ENCODE data around the gene CEP162.

CEP162 gene, protein sequence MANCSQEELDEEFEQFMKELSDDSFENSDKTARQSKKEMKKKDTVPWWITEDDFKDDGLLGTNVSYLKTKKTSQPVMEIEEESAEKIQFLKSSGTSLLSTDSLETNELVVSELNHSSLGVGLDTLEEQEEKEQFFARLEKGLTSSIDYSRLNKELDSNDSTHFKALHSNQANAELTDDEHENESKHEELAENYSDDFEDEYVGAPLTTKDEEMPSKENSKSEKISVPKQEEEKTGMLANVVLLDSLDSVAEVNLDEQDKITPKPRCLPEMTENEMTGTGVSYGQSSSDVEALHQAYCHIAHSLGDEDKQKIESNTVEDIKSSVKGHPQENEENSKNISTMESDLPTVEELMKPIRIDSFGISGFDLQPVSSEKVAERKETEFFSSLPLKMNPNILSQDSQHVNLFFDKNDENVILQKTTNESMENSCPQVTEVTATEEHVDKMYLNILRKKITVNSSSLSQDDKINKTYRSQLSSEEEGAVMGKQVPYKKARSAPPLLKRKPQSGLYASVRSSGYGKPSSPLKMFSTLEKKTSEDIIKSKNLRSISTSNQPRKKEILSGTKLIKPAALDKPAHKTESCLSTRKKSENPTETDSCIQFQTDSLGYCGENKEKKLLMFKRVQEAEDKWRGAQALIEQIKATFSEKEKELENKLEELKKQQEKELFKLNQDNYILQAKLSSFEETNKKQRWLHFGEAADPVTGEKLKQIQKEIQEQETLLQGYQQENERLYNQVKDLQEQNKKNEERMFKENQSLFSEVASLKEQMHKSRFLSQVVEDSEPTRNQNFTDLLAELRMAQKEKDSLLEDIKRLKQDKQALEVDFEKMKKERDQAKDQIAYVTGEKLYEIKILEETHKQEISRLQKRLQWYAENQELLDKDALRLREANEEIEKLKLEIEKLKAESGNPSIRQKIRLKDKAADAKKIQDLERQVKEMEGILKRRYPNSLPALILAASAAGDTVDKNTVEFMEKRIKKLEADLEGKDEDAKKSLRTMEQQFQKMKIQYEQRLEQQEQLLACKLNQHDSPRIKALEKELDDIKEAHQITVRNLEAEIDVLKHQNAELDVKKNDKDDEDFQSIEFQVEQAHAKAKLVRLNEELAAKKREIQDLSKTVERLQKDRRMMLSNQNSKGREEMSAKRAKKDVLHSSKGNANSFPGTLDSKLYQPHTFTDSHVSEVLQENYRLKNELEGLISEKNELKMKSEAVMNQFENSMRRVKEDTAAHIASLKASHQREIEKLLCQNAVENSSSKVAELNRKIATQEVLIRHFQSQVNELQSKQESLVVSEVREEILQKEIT (N-terminal part only)

GRCh38 chr6:84227434-84228197 is at the start of gene CEP162:
Gene CEP162, minus strand, starts transcription at chr6:84227643. Its CDS starts 1,250 bp downstream, at chr6:84226393.
- Histone ChIP-seq H4K20me1 (ENCODE audit: low read depth, low read length) (no peaks in the 10 kb centered on the region), H3K9me3 (ENCODE audit: insufficient read depth, low read length) (no peaks in the 10 kb centered on the region), H2AFZ (ENCODE audit: low read depth, low read length, severe bottlenecking) (peak within 1 kb of the TSS; percentile 96), H3K9ac (ENCODE audit: low read length) (peak within 1 kb of the TSS; percentile 63), H3K79me2 (ENCODE audit: insufficient read depth, low read length) (0 out of 2 replicates have a peak, but pooled peaks cover 3% of the 10 kb centered on the region), H3K27me3 (ENCODE audit: low read length) (no peaks in the 10 kb centered on the region), H3K27ac (ENCODE audit: low read depth, low read length) (peak within 1 kb of the TSS; percentile 54; the same call in 1 of the 2 replicates), H3K4me3 (ENCODE audit: insufficient read depth, low read length, poor library complexity, severe bottlenecking) (peak within 1 kb of the TSS; percentile 93), H3K36me3 (ENCODE audit: low read length) (no peaks in the 10 kb centered on the region), H3F3A (ENCODE audit: insufficient read depth) (no peaks in the 10 kb centered on the region), H3K9me2 (replicated peaks; ENCODE audit: insufficient read depth, low read length) (no peaks in the 10 kb centered on the region), H3K4me2 (ENCODE audit: low read depth, low read length, poor library complexity, severe bottlenecking) (peak within 1 kb of the TSS; percentile 85)
- TF ChIP-seq CTCF (IDR thresholded peaks at IDR 0.05; ENCODE audit: insufficient read depth, low read length, poor library complexity, severe bottlenecking) (peak; percentile 43), EZH2phosphoT487 (conservative IDR thresholded peaks at IDR 0.05; ENCODE audit: low read length) (no peak)

DNA sequence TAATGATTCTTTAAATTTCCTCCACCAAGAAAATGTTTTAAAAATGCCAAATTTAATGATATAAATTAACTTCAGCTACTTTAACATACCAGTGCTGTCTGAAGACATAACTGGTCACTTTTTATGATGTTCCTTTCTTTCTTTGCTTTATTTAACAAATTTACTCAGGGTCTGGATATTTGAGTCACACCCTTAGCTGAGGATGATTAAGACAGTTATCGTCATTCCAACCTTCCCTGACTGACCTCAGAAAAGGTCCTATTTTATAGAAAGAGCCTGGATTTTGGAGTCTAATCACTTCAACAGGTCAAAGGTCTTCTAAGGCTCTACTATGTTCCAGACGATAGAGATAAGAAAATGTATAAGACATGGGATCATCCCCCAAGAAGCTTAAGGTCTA is 47.4 kb upstream of the CEP162 start:
- no peaks in the 10 kb centered on the region for H3K79me2 ChIP-seq (ENCODE audit: insufficient read depth, low read length)

More for the DNA sequence above, 47.4 kb upstream of the CEP162 start:
- H3K9me3 ChIP-seq (ENCODE audit: insufficient read depth, low read length): no peaks in the 10 kb centered on the region
- no peak overlapping the region for H3K4me2 ChIP-seq (ENCODE audit: low read depth, low read length, poor library complexity, severe bottlenecking)
- no peak overlapping the region for H3K9ac ChIP-seq (ENCODE audit: low read length)
- TF ChIP-seq CTCF (IDR thresholded peaks at IDR 0.05; ENCODE audit: insufficient read depth, low read length, poor library complexity, severe bottlenecking) (no peak), EZH2phosphoT487 (conservative IDR thresholded peaks at IDR 0.05; ENCODE audit: low read length) (no peak)
- no peak overlapping the region for H2AFZ ChIP-seq (ENCODE audit: low read depth, low read length, severe bottlenecking)
- H3K4me3 ChIP-seq (ENCODE audit: insufficient read depth, low read length, poor library complexity, severe bottlenecking): no peak overlapping the region
- H3F3A ChIP-seq (ENCODE audit: insufficient read depth): no peaks in the 10 kb centered on the region
- no peak overlapping the region for H3K27ac ChIP-seq (ENCODE audit: low read depth, low read length)
- no peaks in the 10 kb centered on the region for H3K36me3 ChIP-seq (ENCODE audit: low read length)
- no peaks in the 10 kb centered on the region for H4K20me1 ChIP-seq (ENCODE audit: low read depth, low read length)
- no peaks in the 10 kb centered on the region for H3K9me2 ChIP-seq (replicated peaks; ENCODE audit: insufficient read depth, low read length)
- H3K27me3 ChIP-seq (ENCODE audit: low read length): 0 out of 2 replicates have a peak, but pooled peaks cover 5% of the 10 kb centered on the region
